Osteoblast (primary cell): ENCODE results near the gene IFITM2. TPM values are rescaled to one million over a fixed set of nuclear protein-coding genes. Genes with fewer than 3 reads are reported as not detected.
A peak's percentile ranks its signal among the peaks of the same experiment; 100 is the strongest.

ENCODE experiments used
- DNase-seq: peaks from one replicate; pipeline ENCODE4 v3.0.0; 2011; ENCODE audit warnings: low spot score, mixed read lengths; ENCODE audit not compliant: insufficient read length; ENCODE audit errors: missing footprints
- H2AFZ ChIP-seq: 2 replicates; pipeline ENCODE4 v1.6.0; 2011; ENCODE audit warnings: mild to moderate bottlenecking, low read length
- H3K27ac ChIP-seq: 2 replicates; pipeline ENCODE4 v1.5.1; 2011; ENCODE audit warnings: mild to moderate bottlenecking, low read depth, low read length, moderate library complexity
- H3K27me3 ChIP-seq: 2 replicates; pipeline ENCODE4 v1.6.0; 2012; ENCODE audit warnings: mild to moderate bottlenecking, control low read depth, inconsistent platforms, low read length, moderate library complexity; ENCODE audit not compliant: insufficient read depth
- H3K36me3 ChIP-seq: 2 replicates; pipeline ENCODE4 v1.5.1; 2011; ENCODE audit warnings: mild to moderate bottlenecking, low read length, control low read depth, moderate library complexity; ENCODE audit not compliant: insufficient read depth
- H3K4me1 ChIP-seq: 2 replicates; pipeline ENCODE4 v1.5.1; 2011; ENCODE audit warnings: mild to moderate bottlenecking, low read length, control low read depth, moderate library complexity; ENCODE audit not compliant: insufficient read depth
- H3K4me2 ChIP-seq: 2 replicates; pipeline ENCODE4 v1.6.0; 2011; ENCODE audit warnings: mild to moderate bottlenecking, low read length; ENCODE audit not compliant: insufficient read depth
- H3K4me3 ChIP-seq: fragments of 200-600 bp; sonication (generic); 3 replicates; pipeline ENCODE4 v1.5.1; 2012; ENCODE audit warnings: mild to moderate bottlenecking, low read length, inconsistent platforms; ENCODE audit not compliant: insufficient read depth
- H3K79me2 ChIP-seq: 2 replicates; pipeline ENCODE4 v1.6.0; 2012; ENCODE audit warnings: mild to moderate bottlenecking, low read length, control low read depth, inconsistent platforms; ENCODE audit not compliant: insufficient read depth
- H3K9me3 ChIP-seq: 2 replicates; pipeline ENCODE4 v1.5.1; 2011; ENCODE audit warnings: low read depth, low read length, control low read depth
- H4K20me1 ChIP-seq: 2 replicates; pipeline ENCODE4 v1.6.0; 2012; ENCODE audit warnings: mild to moderate bottlenecking, low read length, control low read depth; ENCODE audit not compliant: insufficient read depth
- total RNA-seq: library from RNA; depleted of rRNA; stranded (reverse); fragments of >200 nt; gene quantifications from 2 replicates; pipeline ENCODE4 v1.2.3, GENCODE V29; 2012
- TF ChIP-seq, protein P1 (sequence below): IDR thresholded peaks from 2 replicates; pipeline ENCODE4 v1.5.1; 2011; ENCODE audit warnings: mild to moderate bottlenecking, low read depth, low read length, moderate library complexity; ENCODE audit errors: extremely low read depth

IFITM2 gene
- total RNA-seq, 1 donor: 105 TPM

DNA sequence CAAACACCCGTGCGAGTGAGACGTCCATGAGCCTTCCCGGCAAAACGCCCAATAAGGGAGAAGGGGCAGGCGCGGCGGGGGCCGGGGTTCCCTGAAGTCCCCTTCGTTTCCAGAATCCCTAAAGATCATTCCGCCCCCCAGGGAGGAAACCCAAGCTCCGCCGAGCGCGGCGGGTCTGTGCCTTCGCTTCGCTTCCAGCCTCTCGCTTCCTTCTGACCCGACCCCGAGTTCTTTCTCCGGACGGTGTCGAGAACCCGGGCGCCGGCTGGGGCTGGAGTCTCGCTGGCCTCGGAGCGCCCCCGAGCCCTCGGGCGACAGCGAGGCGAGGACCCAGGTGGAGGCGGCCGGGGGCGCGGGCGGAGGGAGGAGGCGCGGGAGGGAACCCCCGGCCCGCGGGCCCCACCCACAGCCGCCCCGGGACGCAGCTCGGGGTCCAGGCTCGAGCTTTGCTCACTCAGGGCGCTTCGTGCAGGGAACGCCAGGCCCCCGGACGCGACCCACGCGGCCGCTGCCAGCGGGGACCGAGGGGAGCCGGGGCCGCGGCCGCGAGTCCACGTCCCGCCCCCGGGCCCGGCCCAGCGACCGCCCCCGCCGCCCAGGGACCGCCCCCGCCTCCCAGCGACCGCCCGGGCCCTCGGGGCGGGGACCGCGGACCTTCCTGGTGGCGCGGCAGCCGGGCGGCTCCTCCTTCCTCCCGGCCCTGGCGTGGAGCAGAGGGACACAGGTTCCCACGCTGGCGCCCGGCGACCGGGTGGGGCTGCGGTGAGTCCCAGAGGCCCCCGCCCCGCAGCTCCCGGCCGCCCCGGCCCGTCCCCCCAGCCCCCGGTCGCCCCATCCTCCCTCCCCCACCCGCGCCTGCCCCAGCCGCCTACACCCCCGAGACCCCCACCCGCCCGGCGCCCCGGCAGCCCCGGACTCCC is 18.9 kb upstream of the IFITM2 start, which contains the start of gene PGGHG:
TSS of gene PGGHG (plus strand) at position 649 of the 920 bp plus-strand sequence. CDS start 691 bp downstream, outside the sequence.
- no peak within 1 kb of the TSS for H3K27ac ChIP-seq
- H3K36me3 ChIP-seq: no peaks in the 10 kb centered on the region

DNA sequence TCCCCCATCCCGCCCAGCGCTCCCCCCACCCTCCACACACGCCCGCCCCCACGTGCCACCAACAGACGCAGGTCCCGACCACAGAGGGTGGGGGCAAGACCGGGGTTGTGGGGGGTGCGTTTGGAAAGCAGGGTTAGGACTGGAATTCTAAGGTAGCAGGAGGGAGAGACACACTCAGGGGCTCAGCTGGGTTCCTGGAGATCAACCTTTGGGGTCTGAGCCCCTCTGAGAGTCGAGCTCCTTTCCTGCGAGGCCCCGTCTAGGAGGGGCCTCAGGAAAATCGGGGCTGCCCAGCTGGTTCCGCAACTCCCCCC is 18.3 kb upstream of the IFITM2 start:
- H3K4me3 ChIP-seq: no peak overlapping the region
- no peaks in the 10 kb centered on the region for H3K79me2 ChIP-seq
- no peaks in the 10 kb centered on the region for H4K20me1 ChIP-seq
- no peaks in the 10 kb centered on the region for H3K9me3 ChIP-seq
- no peak overlapping the region for H3K27ac ChIP-seq
- H3K4me1 ChIP-seq: peaks cover 4% of the 10 kb centered on the region
- no peaks in the 10 kb centered on the region for H3K36me3 ChIP-seq
- H3K27me3 ChIP-seq: peaks cover 14% of the 10 kb centered on the region
- peak; percentile 93 for DNase-seq
- TF ChIP-seq, protein P1, sequence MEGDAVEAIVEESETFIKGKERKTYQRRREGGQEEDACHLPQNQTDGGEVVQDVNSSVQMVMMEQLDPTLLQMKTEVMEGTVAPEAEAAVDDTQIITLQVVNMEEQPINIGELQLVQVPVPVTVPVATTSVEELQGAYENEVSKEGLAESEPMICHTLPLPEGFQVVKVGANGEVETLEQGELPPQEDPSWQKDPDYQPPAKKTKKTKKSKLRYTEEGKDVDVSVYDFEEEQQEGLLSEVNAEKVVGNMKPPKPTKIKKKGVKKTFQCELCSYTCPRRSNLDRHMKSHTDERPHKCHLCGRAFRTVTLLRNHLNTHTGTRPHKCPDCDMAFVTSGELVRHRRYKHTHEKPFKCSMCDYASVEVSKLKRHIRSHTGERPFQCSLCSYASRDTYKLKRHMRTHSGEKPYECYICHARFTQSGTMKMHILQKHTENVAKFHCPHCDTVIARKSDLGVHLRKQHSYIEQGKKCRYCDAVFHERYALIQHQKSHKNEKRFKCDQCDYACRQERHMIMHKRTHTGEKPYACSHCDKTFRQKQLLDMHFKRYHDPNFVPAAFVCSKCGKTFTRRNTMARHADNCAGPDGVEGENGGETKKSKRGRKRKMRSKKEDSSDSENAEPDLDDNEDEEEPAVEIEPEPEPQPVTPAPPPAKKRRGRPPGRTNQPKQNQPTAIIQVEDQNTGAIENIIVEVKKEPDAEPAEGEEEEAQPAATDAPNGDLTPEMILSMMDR: no peak
- peak overlapping the region; percentile 65 for H3K4me2 ChIP-seq
- no peak overlapping the region for H2AFZ ChIP-seq

More for the DNA sequence above, 18.9 kb upstream of the IFITM2 start, which contains the start of gene PGGHG:
- Histone ChIP-seq H4K20me1 (no peaks in the 10 kb centered on the region), H3K79me2 (no peaks in the 10 kb centered on the region), H3K4me3 (peak within 1 kb of the TSS; percentile 67), H3K9me3 (no peaks in the 10 kb centered on the region), H2AFZ (peak within 1 kb of the TSS; percentile 23), H3K27me3 (peaks cover 14% of the 10 kb centered on the region), H3K4me2 (peak within 1 kb of the TSS; percentile 79), H3K4me1 (peaks cover 4% of the 10 kb centered on the region)
- TF ChIP-seq, protein P1: no peak
- peak; percentile 99 for DNase-seq

DNA sequence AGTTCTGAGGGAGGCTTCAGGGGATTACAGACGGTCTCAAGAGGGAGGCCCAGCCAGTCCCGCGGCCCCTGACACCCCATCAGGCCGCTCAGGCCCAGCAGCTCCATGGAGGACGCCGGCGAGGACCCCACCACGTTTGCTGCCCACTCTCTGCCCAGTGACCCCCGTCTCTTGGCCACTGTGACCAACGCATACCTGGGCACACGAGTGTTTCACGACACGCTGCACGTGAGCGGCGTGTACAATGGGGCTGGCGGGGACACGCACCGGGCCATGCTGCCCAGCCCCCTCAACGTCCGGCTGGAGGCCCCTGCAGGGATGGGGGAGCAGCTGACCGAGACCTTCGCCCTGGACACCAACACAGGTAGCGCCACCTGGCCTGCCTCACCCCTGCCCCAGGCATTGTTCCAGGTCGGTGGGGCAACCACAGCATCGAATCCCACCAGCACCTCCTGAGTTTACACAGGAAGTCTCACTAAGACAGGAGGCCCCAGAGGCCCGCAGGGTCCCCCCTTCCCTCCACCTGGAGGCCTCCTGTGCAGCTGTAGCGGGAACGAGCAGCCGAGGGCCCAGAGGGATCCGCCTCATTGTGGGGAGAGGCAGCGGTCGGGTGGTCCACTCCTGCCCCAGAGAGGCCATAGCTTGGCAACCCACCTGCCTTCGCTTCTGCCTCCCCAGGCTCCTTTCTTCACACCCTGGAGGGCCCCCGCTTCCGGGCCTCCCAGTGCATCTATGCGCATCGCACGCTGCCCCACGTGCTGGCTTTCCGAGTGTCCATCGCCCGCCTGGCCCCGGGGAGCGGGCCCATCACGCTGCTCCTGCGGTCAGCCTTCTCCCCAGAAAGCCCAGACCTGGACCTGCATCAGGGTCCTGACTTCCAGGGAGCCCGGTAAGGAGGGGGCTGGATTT is 17.6 kb upstream of the IFITM2 start:
- Histone ChIP-seq H3K27ac (no peak overlapping the region), H3K36me3 (no peaks in the 10 kb centered on the region), H4K20me1 (no peaks in the 10 kb centered on the region), H3K4me3 (no peak overlapping the region), H3K9me3 (no peaks in the 10 kb centered on the region), H3K4me1 (peaks cover 4% of the 10 kb centered on the region), H2AFZ (no peak overlapping the region), H3K4me2 (peak overlapping the region; percentile 65), H3K27me3 (peaks cover 14% of the 10 kb centered on the region), H3K79me2 (no peaks in the 10 kb centered on the region)
- TF ChIP-seq, protein P1: no peak
- peak; percentile 92 for DNase-seq
